ENCODE results near the gene SOBP. TPM values are rescaled to one million over a fixed set of nuclear protein-coding genes. Genes with fewer than 3 reads are reported as not detected.

SOBP gene
- total and polyA plus RNA-seq, 2 experiments from 2014 or later = 1.5 to 3.0 TPM

DNA sequence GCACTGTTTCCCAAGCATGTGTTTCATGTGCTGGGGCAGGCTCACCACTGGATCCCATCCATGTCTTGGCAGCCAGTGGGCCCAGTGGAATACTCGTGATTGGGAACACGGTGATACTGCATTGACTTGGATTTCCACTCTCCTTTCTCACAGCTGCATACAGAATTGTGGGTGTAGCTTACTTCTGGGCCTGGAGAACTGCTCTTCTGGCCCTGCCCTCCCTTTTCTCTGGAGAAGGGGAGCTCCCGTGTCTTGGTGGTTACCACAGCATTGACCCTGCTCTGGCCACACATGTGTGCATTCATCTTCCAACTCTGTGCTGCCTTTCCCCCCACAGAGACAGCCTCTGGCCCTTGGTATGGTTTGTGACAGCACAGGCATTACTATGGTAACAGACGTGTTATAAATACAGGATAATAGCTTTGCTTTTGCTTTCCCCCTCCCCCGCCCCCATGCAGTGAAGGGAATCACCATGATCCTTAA, 21.6 kb downstream of the SOBP start (continued):
- TF ChIP-seq, protein P1, sequence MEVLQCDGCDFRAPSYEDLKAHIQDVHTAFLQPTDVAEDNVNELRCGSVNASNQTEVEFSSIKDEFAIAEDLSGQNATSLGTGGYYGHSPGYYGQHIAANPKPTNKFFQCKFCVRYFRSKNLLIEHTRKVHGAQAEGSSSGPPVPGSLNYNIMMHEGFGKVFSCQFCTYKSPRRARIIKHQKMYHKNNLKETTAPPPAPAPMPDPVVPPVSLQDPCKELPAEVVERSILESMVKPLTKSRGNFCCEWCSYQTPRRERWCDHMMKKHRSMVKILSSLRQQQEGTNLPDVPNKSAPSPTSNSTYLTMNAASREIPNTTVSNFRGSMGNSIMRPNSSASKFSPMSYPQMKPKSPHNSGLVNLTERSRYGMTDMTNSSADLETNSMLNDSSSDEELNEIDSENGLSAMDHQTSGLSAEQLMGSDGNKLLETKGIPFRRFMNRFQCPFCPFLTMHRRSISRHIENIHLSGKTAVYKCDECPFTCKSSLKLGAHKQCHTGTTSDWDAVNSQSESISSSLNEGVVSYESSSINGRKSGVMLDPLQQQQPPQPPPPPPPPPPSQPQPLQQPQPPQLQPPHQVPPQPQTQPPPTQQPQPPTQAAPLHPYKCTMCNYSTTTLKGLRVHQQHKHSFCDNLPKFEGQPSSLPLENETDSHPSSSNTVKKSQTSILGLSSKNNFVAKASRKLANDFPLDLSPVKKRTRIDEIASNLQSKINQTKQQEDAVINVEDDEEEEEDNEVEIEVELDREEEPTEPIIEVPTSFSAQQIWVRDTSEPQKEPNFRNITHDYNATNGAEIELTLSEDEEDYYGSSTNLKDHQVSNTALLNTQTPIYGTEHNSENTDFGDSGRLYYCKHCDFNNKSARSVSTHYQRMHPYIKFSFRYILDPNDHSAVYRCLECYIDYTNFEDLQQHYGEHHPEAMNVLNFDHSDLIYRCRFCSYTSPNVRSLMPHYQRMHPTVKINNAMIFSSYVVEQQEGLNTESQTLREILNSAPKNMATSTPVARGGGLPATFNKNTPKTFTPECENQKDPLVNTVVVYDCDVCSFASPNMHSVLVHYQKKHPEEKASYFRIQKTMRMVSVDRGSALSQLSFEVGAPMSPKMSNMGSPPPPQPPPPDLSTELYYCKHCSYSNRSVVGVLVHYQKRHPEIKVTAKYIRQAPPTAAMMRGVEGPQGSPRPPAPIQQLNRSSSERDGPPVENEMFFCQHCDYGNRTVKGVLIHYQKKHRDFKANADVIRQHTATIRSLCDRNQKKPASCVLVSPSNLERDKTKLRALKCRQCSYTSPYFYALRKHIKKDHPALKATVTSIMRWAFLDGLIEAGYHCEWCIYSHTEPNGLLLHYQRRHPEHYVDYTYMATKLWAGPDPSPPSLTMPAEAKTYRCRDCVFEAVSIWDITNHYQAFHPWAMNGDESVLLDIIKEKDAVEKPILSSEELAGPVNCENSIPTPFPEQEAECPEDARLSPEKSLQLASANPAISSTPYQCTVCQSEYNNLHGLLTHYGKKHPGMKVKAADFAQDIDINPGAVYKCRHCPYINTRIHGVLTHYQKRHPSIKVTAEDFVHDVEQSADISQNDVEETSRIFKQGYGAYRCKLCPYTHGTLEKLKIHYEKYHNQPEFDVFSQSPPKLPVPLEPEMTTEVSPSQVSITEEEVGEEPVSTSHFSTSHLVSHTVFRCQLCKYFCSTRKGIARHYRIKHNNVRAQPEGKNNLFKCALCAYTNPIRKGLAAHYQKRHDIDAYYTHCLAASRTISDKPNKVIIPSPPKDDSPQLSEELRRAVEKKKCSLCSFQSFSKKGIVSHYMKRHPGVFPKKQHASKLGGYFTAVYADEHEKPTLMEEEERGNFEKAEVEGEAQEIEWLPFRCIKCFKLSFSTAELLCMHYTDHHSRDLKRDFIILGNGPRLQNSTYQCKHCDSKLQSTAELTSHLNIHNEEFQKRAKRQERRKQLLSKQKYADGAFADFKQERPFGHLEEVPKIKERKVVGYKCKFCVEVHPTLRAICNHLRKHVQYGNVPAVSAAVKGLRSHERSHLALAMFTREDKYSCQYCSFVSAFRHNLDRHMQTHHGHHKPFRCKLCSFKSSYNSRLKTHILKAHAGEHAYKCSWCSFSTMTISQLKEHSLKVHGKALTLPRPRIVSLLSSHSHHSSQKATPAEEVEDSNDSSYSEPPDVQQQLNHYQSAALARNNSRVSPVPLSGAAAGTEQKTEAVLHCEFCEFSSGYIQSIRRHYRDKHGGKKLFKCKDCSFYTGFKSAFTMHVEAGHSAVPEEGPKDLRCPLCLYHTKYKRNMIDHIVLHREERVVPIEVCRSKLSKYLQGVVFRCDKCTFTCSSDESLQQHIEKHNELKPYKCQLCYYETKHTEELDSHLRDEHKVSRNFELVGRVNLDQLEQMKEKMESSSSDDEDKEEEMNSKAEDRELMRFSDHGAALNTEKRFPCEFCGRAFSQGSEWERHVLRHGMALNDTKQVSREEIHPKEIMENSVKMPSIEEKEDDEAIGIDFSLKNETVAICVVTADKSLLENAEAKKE (CRISPR knock-in tag; IDR thresholded peaks at IDR 0.05) = no peak
- TF ChIP-seq, protein P2, sequence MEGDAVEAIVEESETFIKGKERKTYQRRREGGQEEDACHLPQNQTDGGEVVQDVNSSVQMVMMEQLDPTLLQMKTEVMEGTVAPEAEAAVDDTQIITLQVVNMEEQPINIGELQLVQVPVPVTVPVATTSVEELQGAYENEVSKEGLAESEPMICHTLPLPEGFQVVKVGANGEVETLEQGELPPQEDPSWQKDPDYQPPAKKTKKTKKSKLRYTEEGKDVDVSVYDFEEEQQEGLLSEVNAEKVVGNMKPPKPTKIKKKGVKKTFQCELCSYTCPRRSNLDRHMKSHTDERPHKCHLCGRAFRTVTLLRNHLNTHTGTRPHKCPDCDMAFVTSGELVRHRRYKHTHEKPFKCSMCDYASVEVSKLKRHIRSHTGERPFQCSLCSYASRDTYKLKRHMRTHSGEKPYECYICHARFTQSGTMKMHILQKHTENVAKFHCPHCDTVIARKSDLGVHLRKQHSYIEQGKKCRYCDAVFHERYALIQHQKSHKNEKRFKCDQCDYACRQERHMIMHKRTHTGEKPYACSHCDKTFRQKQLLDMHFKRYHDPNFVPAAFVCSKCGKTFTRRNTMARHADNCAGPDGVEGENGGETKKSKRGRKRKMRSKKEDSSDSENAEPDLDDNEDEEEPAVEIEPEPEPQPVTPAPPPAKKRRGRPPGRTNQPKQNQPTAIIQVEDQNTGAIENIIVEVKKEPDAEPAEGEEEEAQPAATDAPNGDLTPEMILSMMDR (conservative IDR thresholded peaks at IDR 0.05; ENCODE audit: low read depth in 2 of 2) = no peak

DNA sequence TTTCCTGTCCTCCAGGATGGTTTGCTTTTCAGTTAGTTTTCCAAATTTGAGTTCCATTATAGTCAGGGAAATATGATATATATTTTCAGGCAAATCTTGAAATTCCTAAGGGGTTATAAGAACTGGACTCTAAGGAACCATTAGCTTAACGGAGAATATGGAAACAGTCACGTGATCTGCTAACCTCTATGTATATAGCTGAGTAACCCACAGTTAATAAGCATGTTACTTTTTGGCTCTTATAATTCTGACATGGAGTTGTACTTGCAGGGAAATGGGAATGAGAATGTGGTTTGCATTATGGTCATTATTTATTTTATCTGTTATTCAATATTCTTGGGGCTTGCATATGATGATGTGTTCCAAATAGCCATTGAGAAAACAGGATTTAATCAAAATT, 23.3 kb downstream of the SOBP start:
- Histone ChIP-seq H3K4me2 (no peak overlapping the region), H3K4me1 (ENCODE audit: insufficient read depth) (peaks cover 38% of the 10 kb centered on the region), H3K79me2 (replicated peaks; ENCODE audit: insufficient read depth) (no peaks in the 10 kb centered on the region), H2AFZ (no peak overlapping the region), H3K27me3 (ENCODE audit: insufficient read depth) (no peaks in the 10 kb centered on the region), H3K9me2 (ENCODE audit: insufficient read depth) (0 out of 2 replicates have a peak, but pooled peaks cover 3% of the 10 kb centered on the region), H3K27ac (ENCODE audit: low read depth) (no peak overlapping the region), H4K20me1 (replicated peaks; ENCODE audit: insufficient read depth) (no peaks in the 10 kb centered on the region), H3K4me3 (no peak overlapping the region), H3F3A (replicated peaks; ENCODE audit: low read depth) (no peaks in the 10 kb centered on the region), H3K36me3 (ENCODE audit: insufficient read depth) (no peaks in the 10 kb centered on the region)
- ATAC-seq (no peak), DNase-seq (ENCODE audit: low spot score) (no peak)
- Mint-ChIP-seq H3K4me1 (peaks cover 38% of the 10 kb centered on the region), H3K27me3 (ENCODE audit: insufficient read depth, low read depth, poor library complexity) (no peaks in the 10 kb centered on the region), H3K4me3 (no peak overlapping the region), H3K36me3 (ENCODE audit: low read depth) (peaks cover 22% of the 10 kb centered on the region), H3K27ac (no peak overlapping the region), H3K9me3 (peaks cover 4% of the 10 kb centered on the region; the same call in 2 of the 3 replicates)
- TF ChIP-seq, protein P2 (conservative IDR thresholded peaks at IDR 0.05; ENCODE audit: low read depth in 2 of 2) = no peak
